Nephron progenitor cell (in vitro differentiated cells): ENCODE results near the gene HOXC11.

Experiments used
- DNase-seq: peaks from one replicate; pipeline ENCODE4 v3.0.0; 2021
- H3K27ac Mint-ChIP-seq: 2 replicates; pipeline ENCODE4 v1.8.0; 2021; ENCODE audit warnings: mild to moderate bottlenecking, moderate library complexity, mixed read lengths
- H3K27me3 Mint-ChIP-seq: 2 replicates; pipeline ENCODE4 v1.8.0; 2021; ENCODE audit warnings: mild to moderate bottlenecking, low read depth, mixed read lengths; ENCODE audit not compliant: poor library complexity
- H3K36me3 Mint-ChIP-seq: 2 replicates; pipeline ENCODE4 v1.8.0; 2021; ENCODE audit warnings: low read depth, mixed read lengths
- H3K4me1 Mint-ChIP-seq: 2 replicates; pipeline ENCODE4 v1.8.0; 2021; ENCODE audit warnings: mixed read lengths
- H3K4me3 Mint-ChIP-seq: 2 replicates; pipeline ENCODE4 v1.8.0; 2021; ENCODE audit warnings: mild to moderate bottlenecking, moderate library complexity, mixed read lengths
- H3K9me3 Mint-ChIP-seq: 2 replicates; pipeline ENCODE4 v1.8.0; 2021; ENCODE audit warnings: mild to moderate bottlenecking, moderate library complexity, mixed read lengths
- TF ChIP-seq, protein P1 (sequence below): fragments of 200-600 bp; sonication (generic); IDR thresholded peaks from 2 replicates; pipeline ENCODE4 v1.5.0; 2021; ENCODE audit warnings: antibody characterized with exemption

The HOXC11 gene

DNA sequence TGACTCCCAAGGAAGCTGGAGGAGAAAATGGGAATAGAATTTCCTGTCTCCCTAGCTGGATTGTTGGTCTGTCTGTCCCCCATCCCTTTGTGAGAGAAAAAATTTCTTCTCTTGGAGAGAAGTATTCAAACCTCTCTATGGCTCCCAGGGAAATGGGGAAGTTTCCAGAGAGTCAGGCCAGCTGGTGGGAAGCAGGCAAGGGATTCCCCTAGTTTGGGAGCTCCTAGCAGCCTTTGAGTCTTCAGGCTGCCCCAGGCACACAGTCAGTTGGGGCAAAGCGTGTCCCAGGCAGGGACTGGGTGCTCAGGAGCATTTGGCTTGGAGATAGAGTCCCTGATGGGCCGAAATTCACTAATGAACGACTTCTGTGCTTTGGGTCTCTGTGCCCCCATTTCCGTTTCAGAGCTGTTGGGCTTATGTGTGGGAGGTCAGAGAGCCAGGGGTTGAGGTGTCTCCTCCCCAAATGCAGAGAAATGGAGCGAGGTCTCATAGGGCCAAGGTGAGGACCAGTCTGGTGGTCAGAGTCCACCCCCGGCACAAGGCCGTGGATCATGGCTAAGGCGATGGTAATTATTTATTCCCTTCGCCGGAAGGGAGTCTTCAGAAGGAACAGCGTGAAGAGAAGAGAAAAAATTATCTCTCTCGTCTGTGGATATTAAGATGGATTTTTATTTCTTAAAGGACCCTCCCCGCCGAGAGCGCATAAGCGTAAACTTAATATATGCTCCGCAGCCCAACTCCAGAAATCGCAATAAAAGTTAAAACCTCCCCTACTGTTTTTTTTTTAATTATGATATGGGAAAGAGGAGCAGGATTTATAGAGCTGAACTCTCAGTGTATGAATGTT lies 20.5 kb downstream of the HOXC11 start:
- Mint-ChIP-seq H3K36me3 (peaks cover 70% of the 10 kb centered on the region), H3K4me3 (peak overlapping the region; percentile 98), H3K27me3 (peaks cover 22% of the 10 kb centered on the region), H3K9me3 (no peaks in the 10 kb centered on the region), H3K4me1 (peaks cover 57% of the 10 kb centered on the region), H3K27ac (peak overlapping the region; percentile 99)
- no peak for DNase-seq
- TF ChIP-seq, protein P1, sequence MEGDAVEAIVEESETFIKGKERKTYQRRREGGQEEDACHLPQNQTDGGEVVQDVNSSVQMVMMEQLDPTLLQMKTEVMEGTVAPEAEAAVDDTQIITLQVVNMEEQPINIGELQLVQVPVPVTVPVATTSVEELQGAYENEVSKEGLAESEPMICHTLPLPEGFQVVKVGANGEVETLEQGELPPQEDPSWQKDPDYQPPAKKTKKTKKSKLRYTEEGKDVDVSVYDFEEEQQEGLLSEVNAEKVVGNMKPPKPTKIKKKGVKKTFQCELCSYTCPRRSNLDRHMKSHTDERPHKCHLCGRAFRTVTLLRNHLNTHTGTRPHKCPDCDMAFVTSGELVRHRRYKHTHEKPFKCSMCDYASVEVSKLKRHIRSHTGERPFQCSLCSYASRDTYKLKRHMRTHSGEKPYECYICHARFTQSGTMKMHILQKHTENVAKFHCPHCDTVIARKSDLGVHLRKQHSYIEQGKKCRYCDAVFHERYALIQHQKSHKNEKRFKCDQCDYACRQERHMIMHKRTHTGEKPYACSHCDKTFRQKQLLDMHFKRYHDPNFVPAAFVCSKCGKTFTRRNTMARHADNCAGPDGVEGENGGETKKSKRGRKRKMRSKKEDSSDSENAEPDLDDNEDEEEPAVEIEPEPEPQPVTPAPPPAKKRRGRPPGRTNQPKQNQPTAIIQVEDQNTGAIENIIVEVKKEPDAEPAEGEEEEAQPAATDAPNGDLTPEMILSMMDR = no peak

DNA sequence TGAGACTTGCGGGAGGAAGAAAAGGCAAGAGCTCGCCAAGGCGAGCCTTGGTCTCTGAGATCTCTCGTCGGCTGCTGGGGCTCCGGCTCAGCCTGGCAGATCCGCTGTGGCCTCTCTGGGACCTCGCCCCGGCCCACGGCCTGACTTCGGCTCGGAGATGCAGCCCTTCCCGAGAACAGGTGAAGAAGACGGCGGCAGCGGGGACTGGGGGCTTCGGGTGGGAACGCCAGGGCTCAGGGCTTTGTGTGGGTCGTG lies 21.0 kb downstream of the HOXC11 start:
- DNase-seq = no peak
- peaks cover 22% of the 10 kb centered on the region for H3K27me3 Mint-ChIP-seq
- H3K4me3 Mint-ChIP-seq = peak overlapping the region; percentile 98
- H3K4me1 Mint-ChIP-seq = peaks cover 57% of the 10 kb centered on the region
- H3K36me3 Mint-ChIP-seq = peaks cover 66% of the 10 kb centered on the region
- TF ChIP-seq, protein P1 = no peak
- H3K27ac Mint-ChIP-seq = peak overlapping the region; percentile 99
- no peaks in the 10 kb centered on the region for H3K9me3 Mint-ChIP-seq

DNA sequence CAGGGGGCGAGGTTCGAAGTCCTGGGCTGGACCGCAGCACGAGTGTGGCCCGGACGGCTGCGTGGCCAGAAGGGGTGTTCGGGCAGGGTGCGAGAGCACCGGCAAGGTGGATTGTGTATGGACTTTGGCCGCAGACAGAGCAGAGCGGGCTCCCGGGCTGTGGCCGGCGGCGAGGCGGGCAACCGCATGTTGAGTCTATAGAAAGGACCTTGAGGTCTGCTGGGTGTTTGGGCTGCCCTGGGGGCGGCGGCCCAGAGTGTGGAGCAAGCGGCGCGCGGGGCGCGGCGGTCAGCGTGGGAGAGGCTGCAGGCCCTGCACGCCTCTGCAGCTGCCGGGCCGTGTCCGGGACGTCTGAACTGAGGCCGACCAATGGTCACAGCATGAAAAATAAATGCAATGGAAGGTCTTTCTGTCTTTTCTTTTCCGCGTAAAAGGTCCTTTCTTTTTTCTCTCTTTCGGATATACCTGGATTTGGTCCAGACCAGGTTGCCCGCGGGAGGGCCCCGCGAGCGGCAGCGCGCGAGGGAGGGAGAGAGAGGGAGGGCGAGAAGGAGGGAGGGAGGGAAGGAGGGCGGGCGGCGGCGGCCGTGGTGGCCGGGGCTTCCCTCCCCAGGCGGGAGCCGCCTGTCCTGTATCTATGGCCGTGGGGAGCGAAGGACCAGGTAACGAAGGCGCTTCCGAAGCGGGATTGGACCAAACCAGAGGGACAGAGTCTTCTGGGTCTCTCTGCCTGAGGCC lies 21.5 kb downstream of the HOXC11 start:
- Mint-ChIP-seq H3K9me3 (no peaks in the 10 kb centered on the region), H3K4me3 (peak overlapping the region; percentile 98), H3K27ac (peak overlapping the region; percentile 99), H3K36me3 (peaks cover 61% of the 10 kb centered on the region), H3K4me1 (peaks cover 53% of the 10 kb centered on the region), H3K27me3 (peaks cover 22% of the 10 kb centered on the region)
- TF ChIP-seq, protein P1 = no peak
- DNase-seq = peak; percentile 42

DNA sequence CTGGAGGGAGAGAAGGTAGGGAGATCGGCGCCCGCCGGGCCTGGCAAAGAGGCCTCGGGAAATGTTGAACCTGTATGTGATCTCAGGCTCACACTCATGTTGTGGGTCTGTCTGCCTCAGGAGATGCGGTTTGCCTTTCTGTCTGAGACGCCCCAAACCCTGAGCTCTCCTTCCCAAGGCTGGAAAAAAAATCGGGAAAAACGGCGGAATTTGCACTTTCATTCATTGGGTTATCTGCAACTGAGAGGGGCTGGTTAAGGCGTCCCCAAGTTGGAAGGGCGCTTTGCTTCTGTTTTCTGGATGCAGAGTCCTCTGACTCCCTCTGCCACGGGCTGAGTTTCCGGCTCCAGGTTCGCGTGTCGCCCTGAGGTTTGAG lies 22.1 kb downstream of the HOXC11 start:
- H3K27ac Mint-ChIP-seq = peak overlapping the region; percentile 99
- TF ChIP-seq, protein P1 = no peak
- H3K4me3 Mint-ChIP-seq = peak overlapping the region; percentile 98
- no peaks in the 10 kb centered on the region for H3K9me3 Mint-ChIP-seq
- no peak for DNase-seq
- peaks cover 47% of the 10 kb centered on the region for H3K4me1 Mint-ChIP-seq
- peaks cover 22% of the 10 kb centered on the region for H3K27me3 Mint-ChIP-seq
- peaks cover 60% of the 10 kb centered on the region for H3K36me3 Mint-ChIP-seq

DNA sequence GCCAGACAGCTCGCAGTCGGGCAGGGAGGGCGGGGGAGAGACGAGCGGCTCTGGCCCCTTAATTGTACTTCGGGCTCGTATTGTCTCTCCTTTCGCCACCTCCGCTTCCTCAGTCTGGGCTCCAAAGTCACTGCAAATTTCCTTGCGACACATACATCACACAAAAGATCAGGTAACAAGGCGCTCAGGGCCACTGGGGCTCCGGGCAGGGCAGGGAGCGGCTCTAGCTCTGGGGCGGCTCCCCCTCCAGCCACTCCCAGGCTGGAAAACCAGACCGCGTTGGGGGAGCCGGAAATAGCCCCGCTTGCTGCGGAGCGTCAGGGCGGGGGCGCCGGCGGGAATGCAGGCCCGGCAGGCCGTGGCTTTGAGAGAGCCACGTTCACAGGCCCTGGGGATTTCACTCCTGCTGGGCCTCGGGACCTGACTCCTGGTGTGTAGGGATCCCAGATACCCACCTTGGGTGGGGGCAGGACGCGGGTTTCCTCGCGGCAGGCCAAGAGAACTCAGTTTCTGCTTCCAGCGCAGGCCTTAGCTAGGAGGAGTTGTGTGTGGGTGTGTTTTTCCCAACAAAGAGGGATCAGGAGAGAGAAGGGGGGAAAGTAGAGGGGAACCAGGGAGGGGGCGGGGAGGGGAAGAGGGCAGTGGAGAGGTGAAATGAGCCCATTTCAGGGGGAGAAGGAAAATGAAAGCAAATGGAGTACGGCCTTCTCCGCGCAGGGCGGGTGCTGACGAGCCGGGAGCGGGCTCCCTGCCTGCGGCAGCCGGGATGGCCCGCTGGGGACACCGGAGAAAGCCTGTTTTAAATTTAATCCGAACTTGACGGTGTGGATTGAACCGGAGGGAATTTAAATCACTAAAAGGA lies 22.7 kb downstream of the HOXC11 start:
- peaks cover 41% of the 10 kb centered on the region for H3K4me1 Mint-ChIP-seq

More for the DNA sequence above, 22.7 kb downstream of the HOXC11 start:
- Mint-ChIP-seq H3K27me3 (peaks cover 18% of the 10 kb centered on the region), H3K9me3 (no peaks in the 10 kb centered on the region), H3K4me3 (peak overlapping the region; percentile 98), H3K36me3 (peaks cover 56% of the 10 kb centered on the region), H3K27ac (peak overlapping the region; percentile 99)
- DNase-seq = peak; percentile 64
- TF ChIP-seq, protein P1 = no peak
